GM12874 (cell line): ENCODE measurements around the gene VCAN.

Experiments used
- CTCF ChIP-seq: IDR thresholded peaks from 2 replicates; pipeline ENCODE4 v1.5.1; 2011; ENCODE audit warnings: low read depth, mild to moderate bottlenecking, control low read depth, low read length, moderate library complexity; ENCODE audit not compliant: insufficient read depth

Gene VCAN

GRCh38 chr5:83434946-83435345 is 36.6 kb upstream of the VCAN start:
- TF ChIP-seq CTCF: no peak

DNA sequence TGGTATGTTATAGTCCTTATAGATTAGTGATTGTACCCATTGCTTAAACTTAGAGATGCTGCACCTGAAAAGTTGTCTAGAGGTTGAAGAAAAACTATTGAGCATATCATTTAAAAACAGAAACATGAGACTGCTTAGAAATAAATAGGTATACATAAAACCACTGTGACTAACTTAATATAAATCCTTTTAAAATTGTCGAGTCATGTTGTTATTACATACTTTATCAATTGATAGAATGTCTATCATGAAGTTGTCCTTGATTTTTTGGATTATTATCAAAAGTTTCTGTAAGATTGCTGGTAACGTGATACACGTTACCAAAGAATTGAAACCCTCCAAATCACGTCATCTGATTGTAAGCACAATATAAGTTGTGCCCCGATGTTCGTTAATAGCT is 35.3 kb upstream of the VCAN start:
- no peak for TF ChIP-seq CTCF

DNA sequence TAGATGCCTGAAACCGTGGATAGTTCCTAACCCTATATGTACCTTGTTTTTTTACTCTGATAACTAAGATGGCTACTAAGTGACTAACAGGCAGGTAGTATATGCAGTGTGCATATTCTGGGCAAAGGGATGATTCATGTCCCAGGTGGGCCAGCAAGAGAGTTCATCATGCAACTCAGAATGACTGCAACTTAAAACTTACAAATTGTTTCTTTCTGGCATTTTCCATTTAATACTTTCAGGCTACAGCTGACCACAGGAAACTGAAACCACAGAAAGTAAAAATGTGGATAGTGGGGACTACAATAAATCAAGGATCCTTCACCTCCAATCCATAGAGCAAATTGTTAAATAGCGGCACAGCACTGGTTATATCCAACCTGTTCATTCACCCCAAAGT is 30.7 kb upstream of the VCAN start:
- no peak for TF ChIP-seq CTCF

DNA sequence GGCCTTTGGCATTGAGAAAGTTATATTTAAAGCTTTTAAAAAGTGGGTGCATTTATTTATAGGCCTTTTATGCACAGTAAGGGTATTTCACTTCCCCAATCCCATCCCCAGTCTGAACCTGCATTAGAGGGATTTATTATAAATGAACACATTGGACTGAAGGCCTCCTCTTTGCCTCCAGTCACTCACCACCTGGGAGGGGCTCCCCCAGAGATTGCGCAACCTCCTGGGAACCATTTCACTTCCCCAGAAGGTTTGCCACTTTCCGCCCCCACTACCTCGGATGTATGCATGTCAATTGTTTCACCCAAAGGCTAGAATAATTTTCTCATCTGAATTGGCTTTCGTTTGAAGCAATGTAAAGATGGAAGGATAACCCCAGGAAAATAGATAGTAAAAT is 29.8 kb upstream of the VCAN start:
- no peak for TF ChIP-seq CTCF

DNA sequence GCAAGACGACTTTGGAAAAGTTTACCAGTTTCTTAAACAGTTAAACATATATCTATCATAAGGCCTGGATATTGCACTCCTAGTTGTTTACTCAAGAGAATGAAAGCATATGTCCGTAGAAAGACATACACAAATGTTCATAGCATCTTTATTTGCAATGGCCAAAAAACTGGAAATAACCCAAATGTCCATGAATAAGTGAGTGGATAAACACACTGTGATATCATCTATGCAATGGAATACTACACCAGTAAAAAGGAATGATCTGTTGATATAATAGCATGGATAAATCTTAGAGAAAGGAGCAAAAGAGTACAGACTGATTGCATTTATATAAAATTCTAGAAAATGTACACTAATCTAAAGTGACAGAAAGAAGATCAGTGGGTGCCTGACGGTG is 28.0 kb upstream of the VCAN start:
- TF ChIP-seq CTCF: no peak

DNA sequence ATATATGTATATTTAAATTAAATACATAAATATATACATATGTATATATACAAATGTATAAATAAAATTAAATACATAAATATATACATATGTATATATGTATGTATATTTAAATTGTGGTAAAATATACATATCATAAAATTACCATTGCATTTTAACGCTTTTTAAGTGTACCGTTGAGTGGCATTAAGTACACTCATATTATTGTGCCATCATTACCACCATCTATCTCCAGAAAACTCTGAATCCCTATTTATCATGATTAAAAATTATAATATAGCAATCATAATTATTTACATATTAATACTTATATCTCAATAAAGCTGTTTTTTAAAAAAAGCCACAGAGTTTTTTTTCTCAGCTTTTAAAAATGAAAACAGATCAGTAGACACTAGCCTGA is 27.1 kb upstream of the VCAN start:
- TF ChIP-seq CTCF: no peak

- TF ChIP-seq CTCF: no peak
Measured at GRCh38 chr5:83446253-83446947, 25.1 kb upstream of the VCAN start.
